ENCODE data around the gene GPRC5B.

DNA sequence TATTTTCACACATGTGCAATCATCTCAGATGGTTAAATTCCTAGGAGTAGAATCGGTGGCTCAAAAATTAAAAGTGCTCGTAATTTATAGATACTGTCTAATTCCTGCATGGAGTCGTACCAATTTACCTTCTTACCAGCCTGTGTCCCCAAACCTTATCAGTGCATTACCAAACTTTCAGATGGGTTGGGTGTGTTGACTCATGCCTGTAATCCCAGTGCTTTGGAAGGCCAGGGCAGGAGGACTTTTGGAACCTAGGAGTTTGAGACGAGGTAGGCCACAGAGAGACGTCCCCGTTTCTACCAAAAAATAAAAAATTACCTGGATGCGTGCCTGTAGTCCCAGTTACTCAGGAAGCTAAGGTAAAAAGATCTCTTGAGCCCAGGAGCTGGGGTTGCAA is 34.5 kb upstream of the GPRC5B start:
- TF ChIP-seq, protein P1, sequence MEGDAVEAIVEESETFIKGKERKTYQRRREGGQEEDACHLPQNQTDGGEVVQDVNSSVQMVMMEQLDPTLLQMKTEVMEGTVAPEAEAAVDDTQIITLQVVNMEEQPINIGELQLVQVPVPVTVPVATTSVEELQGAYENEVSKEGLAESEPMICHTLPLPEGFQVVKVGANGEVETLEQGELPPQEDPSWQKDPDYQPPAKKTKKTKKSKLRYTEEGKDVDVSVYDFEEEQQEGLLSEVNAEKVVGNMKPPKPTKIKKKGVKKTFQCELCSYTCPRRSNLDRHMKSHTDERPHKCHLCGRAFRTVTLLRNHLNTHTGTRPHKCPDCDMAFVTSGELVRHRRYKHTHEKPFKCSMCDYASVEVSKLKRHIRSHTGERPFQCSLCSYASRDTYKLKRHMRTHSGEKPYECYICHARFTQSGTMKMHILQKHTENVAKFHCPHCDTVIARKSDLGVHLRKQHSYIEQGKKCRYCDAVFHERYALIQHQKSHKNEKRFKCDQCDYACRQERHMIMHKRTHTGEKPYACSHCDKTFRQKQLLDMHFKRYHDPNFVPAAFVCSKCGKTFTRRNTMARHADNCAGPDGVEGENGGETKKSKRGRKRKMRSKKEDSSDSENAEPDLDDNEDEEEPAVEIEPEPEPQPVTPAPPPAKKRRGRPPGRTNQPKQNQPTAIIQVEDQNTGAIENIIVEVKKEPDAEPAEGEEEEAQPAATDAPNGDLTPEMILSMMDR (IDR thresholded peaks at IDR 0.05), result no peak
- no peak for TF ChIP-seq POLR2A (IDR thresholded peaks at IDR 0.05)
- no peak for TF ChIP-seq POLR2AphosphoS5 (IDR thresholded peaks at IDR 0.05)
